ENCODE data around the gene KDM7A. TPM values are rescaled to one million over a fixed set of nuclear protein-coding genes. Genes with fewer than 3 reads are reported as not detected.

The KDM7A gene
- polyA plus RNA-seq, 1 of the 3 experiments (the other 2 are of a cell fraction): 0.94 TPM

GRCh38 chr7:140153666-140154161 lies 23.1 kb downstream of the KDM7A start:
- Histone ChIP-seq H3K9me3 (no peaks in the 10 kb centered on the region), H3K9ac (no peak overlapping the region), H3K27me3 (ENCODE audit: insufficient read depth) (no peaks in the 10 kb centered on the region), H4K20me1 (ENCODE audit: insufficient read depth) (no peaks in the 10 kb centered on the region), H3F3A (replicated peaks; ENCODE audit: insufficient read depth) (no peaks in the 10 kb centered on the region), H3K79me2 (ENCODE audit: insufficient read depth) (no peaks in the 10 kb centered on the region; the same call in 1 of the 2 replicates), H3K36me3 (replicated peaks in 1 of 2; ENCODE audit: control insufficient read depth in 1 of 2, insufficient read depth in 2 of 2, low read length in 1 of 2) (no peaks in the 10 kb centered on the region), H3K27ac (ENCODE audit: low read depth in 2 of 2, low read length in 1 of 2) (peak overlapping the region in 1 of 2 experiments; percentile 58; a peak in 2 of 4 replicates), H3K4me3 (ENCODE audit: low read depth in 2 of 2, low read length in 1 of 2) (no peak overlapping the region), H3K4me1 (ENCODE audit: control insufficient read depth in 1 of 2, insufficient read depth in 2 of 2, low read depth in 1 of 2, low read length in 1 of 2) (peaks cover 0 to 14% of the 10 kb centered on the region in 2 experiments; a peak in 3 of 4 replicates), H3K4me2 (no peak overlapping the region), H3K9me2 (no peaks in the 10 kb centered on the region), H2AFZ (ENCODE audit: low read depth) (no peak overlapping the region)
- ChIA-PET POLR2A (no interaction called here), CTCF (interaction anchor here (0.7 kb wide), 1 partner anchor 864 kb away, joined by 3 read pairs; no protein-coding TSS in a partner anchor)
- 74% methylated on average over 7 of the region's 7 CpGs for WGBS (ENCODE audit: low lambda C conversion rate)
- peak; percentile 31 for DNase-seq
- peak; percentile 34 for TF ChIP-seq CHD2 (IDR thresholded peaks at IDR 0.05; ENCODE audit: low read length, partially characterized antibody)
- TF ChIP-seq, protein P1, sequence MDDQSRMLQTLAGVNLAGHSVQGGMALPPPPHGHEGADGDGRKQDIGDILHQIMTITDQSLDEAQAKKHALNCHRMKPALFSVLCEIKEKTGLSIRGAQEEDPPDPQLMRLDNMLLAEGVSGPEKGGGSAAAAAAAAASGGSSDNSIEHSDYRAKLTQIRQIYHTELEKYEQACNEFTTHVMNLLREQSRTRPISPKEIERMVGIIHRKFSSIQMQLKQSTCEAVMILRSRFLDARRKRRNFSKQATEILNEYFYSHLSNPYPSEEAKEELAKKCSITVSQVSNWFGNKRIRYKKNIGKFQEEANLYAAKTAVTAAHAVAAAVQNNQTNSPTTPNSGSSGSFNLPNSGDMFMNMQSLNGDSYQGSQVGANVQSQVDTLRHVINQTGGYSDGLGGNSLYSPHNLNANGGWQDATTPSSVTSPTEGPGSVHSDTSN (IDR thresholded peaks at IDR 0.05): no peak
- TF ChIP-seq GABPA (IDR thresholded peaks at IDR 0.05; ENCODE audit: low read depth): no peak
- no peak for TF ChIP-seq JUND (IDR thresholded peaks at IDR 0.05)
- TF ChIP-seq RFX5 (IDR thresholded peaks at IDR 0.05; ENCODE audit: low read length): no peak
- TF ChIP-seq MEF2A (IDR thresholded peaks at IDR 0.05; ENCODE audit: borderline replicate concordance, low read depth): no peak
- TF ChIP-seq RCOR1 (IDR thresholded peaks at IDR 0.05; ENCODE audit: low read length): 0 out of 2 replicates have a peak, but pooled peaks have one; percentile 41

DNA sequence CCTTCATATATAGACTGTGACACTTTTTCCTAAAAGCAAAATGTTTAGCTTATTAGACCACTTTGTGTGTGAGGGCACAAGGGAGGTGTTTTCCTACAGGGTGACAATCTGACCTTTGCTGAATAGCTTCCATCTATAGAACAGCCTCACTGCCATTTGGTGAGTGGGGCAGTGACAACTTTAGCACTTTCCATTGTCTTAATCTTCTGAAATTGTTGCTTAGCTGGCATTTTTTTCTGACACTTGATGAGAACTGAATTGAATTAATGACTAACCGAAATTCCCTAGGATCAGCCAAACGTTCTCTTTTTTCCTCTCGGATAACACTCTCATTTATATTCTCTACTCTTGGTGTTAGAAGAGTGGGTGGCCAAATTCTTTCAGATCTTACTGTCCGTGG lies 30.2 kb downstream of the KDM7A start:
- ChIA-PET POLR2A (no interaction called here), CTCF (interaction anchor here (0.9 to 2.8 kb wide), 2 partner anchors 8 to 19 kb away, joined by 3 to 9 read pairs; no protein-coding TSS in a partner anchor)
- Histone ChIP-seq H3K9ac (no peak overlapping the region), H3K27ac (ENCODE audit: low read depth in 2 of 2, low read length in 1 of 2) (no peak overlapping the region), H2AFZ (ENCODE audit: low read depth) (no peak overlapping the region), H3F3A (replicated peaks; ENCODE audit: insufficient read depth) (no peaks in the 10 kb centered on the region), H3K4me3 (ENCODE audit: low read depth in 2 of 2, low read length in 1 of 2) (no peak overlapping the region), H3K36me3 (replicated peaks in 1 of 2; ENCODE audit: control insufficient read depth in 1 of 2, insufficient read depth in 2 of 2, low read length in 1 of 2) (peaks cover 0 to 3% of the 10 kb centered on the region in 2 experiments), H3K4me2 (no peak overlapping the region), H3K9me2 (no peaks in the 10 kb centered on the region), H3K27me3 (ENCODE audit: insufficient read depth) (no peaks in the 10 kb centered on the region), H3K4me1 (ENCODE audit: control insufficient read depth in 1 of 2, insufficient read depth in 2 of 2, low read depth in 1 of 2, low read length in 1 of 2) (no peaks in the 10 kb centered on the region; a peak in 1 of 4 replicates), H3K9me3 (no peaks in the 10 kb centered on the region), H3K79me2 (ENCODE audit: insufficient read depth) (no peaks in the 10 kb centered on the region), H4K20me1 (ENCODE audit: insufficient read depth) (no peaks in the 10 kb centered on the region)
- WGBS (ENCODE audit: low lambda C conversion rate): 88% methylated on average over 4 of the region's 4 CpGs
- TF ChIP-seq MAX (IDR thresholded peaks at IDR 0.05; ENCODE audit: low read depth): no peak
- no peak for DNase-seq

- Histone ChIP-seq H3K9ac (no peak overlapping the region), H3F3A (replicated peaks; ENCODE audit: insufficient read depth) (no peaks in the 10 kb centered on the region), H4K20me1 (ENCODE audit: insufficient read depth) (no peaks in the 10 kb centered on the region), H3K79me2 (ENCODE audit: insufficient read depth) (no peaks in the 10 kb centered on the region; the same call in 1 of the 2 replicates), H3K36me3 (replicated peaks in 1 of 2; ENCODE audit: control insufficient read depth in 1 of 2, insufficient read depth in 2 of 2, low read length in 1 of 2) (peaks cover 0 to 3% of the 10 kb centered on the region in 2 experiments), H3K27me3 (ENCODE audit: insufficient read depth) (no peaks in the 10 kb centered on the region), H3K4me2 (no peak overlapping the region), H2AFZ (ENCODE audit: low read depth) (no peak overlapping the region), H3K27ac (ENCODE audit: low read depth in 2 of 2, low read length in 1 of 2) (no peak overlapping the region), H3K9me3 (no peaks in the 10 kb centered on the region), H3K9me2 (no peaks in the 10 kb centered on the region), H3K4me3 (ENCODE audit: low read depth in 2 of 2, low read length in 1 of 2) (no peak overlapping the region), H3K4me1 (ENCODE audit: control insufficient read depth in 1 of 2, insufficient read depth in 2 of 2, low read depth in 1 of 2, low read length in 1 of 2) (no peaks in the 10 kb centered on the region; a peak in 1 of 4 replicates)
- ChIA-PET CTCF (interaction anchor here (1.2 kb wide), 1 partner anchor 143 kb away, joined by 3 read pairs; no protein-coding TSS in a partner anchor), POLR2A (no interaction called here)
- TF ChIP-seq MEF2A (IDR thresholded peaks at IDR 0.05; ENCODE audit: borderline replicate concordance, low read depth) (no peak), CHD2 (IDR thresholded peaks at IDR 0.05; ENCODE audit: low read length, partially characterized antibody) (no peak), YY1 (IDR thresholded peaks at IDR 0.05; ENCODE audit: low read depth) (no peak), RCOR1 (IDR thresholded peaks at IDR 0.05; ENCODE audit: low read length) (no peak), MAX (IDR thresholded peaks at IDR 0.05; ENCODE audit: low read depth) (no peak), TEAD4 (IDR thresholded peaks at IDR 0.05; ENCODE audit: borderline replicate concordance, insufficient read depth) (no peak), RFX5 (IDR thresholded peaks at IDR 0.05; ENCODE audit: low read length) (no peak), NFIC (IDR thresholded peaks at IDR 0.05; ENCODE audit: borderline replicate concordance) (no peak), NRF1 (IDR thresholded peaks at IDR 0.05; ENCODE audit: low read depth, low read length) (no peak), TCF12 (IDR thresholded peaks at IDR 0.05) (no peak)
- TF ChIP-seq, protein P2, sequence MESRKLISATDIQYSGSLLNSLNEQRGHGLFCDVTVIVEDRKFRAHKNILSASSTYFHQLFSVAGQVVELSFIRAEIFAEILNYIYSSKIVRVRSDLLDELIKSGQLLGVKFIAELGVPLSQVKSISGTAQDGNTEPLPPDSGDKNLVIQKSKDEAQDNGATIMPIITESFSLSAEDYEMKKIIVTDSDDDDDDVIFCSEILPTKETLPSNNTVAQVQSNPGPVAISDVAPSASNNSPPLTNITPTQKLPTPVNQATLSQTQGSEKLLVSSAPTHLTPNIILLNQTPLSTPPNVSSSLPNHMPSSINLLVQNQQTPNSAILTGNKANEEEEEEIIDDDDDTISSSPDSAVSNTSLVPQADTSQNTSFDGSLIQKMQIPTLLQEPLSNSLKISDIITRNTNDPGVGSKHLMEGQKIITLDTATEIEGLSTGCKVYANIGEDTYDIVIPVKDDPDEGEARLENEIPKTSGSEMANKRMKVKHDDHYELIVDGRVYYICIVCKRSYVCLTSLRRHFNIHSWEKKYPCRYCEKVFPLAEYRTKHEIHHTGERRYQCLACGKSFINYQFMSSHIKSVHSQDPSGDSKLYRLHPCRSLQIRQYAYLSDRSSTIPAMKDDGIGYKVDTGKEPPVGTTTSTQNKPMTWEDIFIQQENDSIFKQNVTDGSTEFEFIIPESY (IDR thresholded peaks at IDR 0.05; ENCODE audit: borderline replicate concordance, low read depth): no peak
- no peak for DNase-seq
These were observed 31.1 kb downstream of the KDM7A start for GRCh38 chr7:140145709-140146108.
